Tibial nerve (tissue), 4 donors: Measurements from ENCODE around the gene LCE1F. TPM values are rescaled to one million over a fixed set of nuclear protein-coding genes. Genes with fewer than 3 reads are reported as not detected.

ENCODE experiments used
- DNase-seq, 2 donors: peaks; one replicate each; pipeline ENCODE4 v3.0.0-alpha.2; 2019; ENCODE audit warnings: low spot score in 2 of 2
- H3K27ac ChIP-seq, 4 donors: fragments of 200-600 bp; sonication (generic) in 3 of 4; one replicate each; pipeline ENCODE4 v1.5.1; 2017 to 2019; ENCODE audit warnings: mild to moderate bottlenecking in 1 of 4
- H3K27me3 ChIP-seq, 2 donors: fragments of 200-600 bp; sonication (generic) in 1 of 2; one replicate each; pipeline versions ENCODE4 v1.5.1 to v1.6.0; 2017 to 2019
- H3K36me3 ChIP-seq, 3 donors: fragments of 200-600 bp; sonication (generic); one replicate each; pipeline ENCODE4 v1.5.1; 2018 to 2019
- H3K4me1 ChIP-seq, 4 donors: fragments of 200-600 bp; sonication (generic) in 3 of 4; one replicate each; pipeline ENCODE4 v1.5.1; 2017 to 2019
- H3K4me3 ChIP-seq, 4 donors: fragments of 200-600 bp; sonication (generic) in 3 of 4; one replicate each; pipeline ENCODE4 v1.5.1; 2017 to 2019; ENCODE audit warnings: mild to moderate bottlenecking in 1 of 4, moderate library complexity in 1 of 4
- H3K9me3 ChIP-seq, 4 donors: fragments of 200-600 bp; sonication (generic) in 3 of 4; one replicate each; pipeline ENCODE4 v1.5.1; 2017 to 2019
- EP300 ChIP-seq, 2 donors: sonication (generic); formaldehyde crosslinking; IDR thresholded peaks; one replicate each; pipeline ENCODE4 v1.6.1; 2017; ENCODE audit warnings: antibody characterized with exemption in 2 of 2, mild to moderate bottlenecking in 1 of 2
- POLR2A ChIP-seq, 2 donors: fragments of 450-650 bp; IDR thresholded peaks; one replicate each; pipeline ENCODE4 v1.6.1; 2017; ENCODE audit warnings: antibody characterized with exemption in 2 of 2, mild to moderate bottlenecking in 2 of 2, moderate library complexity in 2 of 2
- WGBS, 2 donors: methylation state at CpG; one replicate each; pipeline ENCODE4 v1.1.5; 2018; 5-methylcytosine and 5-hydroxymethylcytosine counted together
- total RNA-seq, 4 donors: library from RNA; depleted of rRNA; stranded (reverse); fragments of >200 nt; gene quantifications; one replicate each; pipeline ENCODE4 v1.1.0, GENCODE V29; 2016
- TF ChIP-seq, protein P1 (sequence below), 5 experiments: fragments of 200-600 bp in 3 of 5; fragments of 450-650 bp in 2 of 5; sonication (generic) in 3 of 5; IDR thresholded peaks; one replicate each; pipeline ENCODE4 v1.5.1; 2016 to 2019; ENCODE audit warnings: antibody characterized with exemption in 5 of 5, mild to moderate bottlenecking in 3 of 5, moderate library complexity in 2 of 5

Gene LCE1F
- total RNA-seq, 4 donors from 2014 or later = not detected

DNA sequence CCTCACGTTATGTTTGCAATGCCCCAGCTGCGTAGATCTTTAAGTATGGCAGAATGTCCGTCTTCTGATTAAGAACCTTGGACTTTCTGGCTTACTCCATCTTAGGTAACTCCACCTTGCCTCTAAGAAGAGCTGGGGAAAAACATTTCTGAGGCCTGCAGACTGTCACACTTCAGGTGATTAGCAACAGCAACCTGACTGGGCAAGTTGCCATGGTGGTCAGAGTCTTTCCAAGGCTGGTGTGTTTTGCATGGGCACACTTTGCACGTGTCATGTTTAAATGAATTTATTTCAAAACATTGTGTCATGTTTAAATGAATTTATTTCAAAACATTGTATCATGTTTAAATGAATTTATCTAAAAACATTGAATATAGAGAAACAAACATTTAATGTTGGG is 16.3 kb upstream of the LCE1F start:
- H3K27me3 ChIP-seq = no peaks in the 10 kb centered on the region
- H3K4me3 ChIP-seq = no peak overlapping the region
- WGBS, 2 donors = 76 to 88% methylated on average over 4 of the region's 4 CpGs
- TF ChIP-seq EP300 (IDR thresholded peaks at IDR 0.05) = no peak
- TF ChIP-seq POLR2A (IDR thresholded peaks at IDR 0.05) = no peak
- no peak for DNase-seq
- no peaks in the 10 kb centered on the region for H3K4me1 ChIP-seq
- no peak overlapping the region for H3K27ac ChIP-seq
- H3K9me3 ChIP-seq = no peaks in the 10 kb centered on the region
- no peaks in the 10 kb centered on the region for H3K36me3 ChIP-seq

DNA sequence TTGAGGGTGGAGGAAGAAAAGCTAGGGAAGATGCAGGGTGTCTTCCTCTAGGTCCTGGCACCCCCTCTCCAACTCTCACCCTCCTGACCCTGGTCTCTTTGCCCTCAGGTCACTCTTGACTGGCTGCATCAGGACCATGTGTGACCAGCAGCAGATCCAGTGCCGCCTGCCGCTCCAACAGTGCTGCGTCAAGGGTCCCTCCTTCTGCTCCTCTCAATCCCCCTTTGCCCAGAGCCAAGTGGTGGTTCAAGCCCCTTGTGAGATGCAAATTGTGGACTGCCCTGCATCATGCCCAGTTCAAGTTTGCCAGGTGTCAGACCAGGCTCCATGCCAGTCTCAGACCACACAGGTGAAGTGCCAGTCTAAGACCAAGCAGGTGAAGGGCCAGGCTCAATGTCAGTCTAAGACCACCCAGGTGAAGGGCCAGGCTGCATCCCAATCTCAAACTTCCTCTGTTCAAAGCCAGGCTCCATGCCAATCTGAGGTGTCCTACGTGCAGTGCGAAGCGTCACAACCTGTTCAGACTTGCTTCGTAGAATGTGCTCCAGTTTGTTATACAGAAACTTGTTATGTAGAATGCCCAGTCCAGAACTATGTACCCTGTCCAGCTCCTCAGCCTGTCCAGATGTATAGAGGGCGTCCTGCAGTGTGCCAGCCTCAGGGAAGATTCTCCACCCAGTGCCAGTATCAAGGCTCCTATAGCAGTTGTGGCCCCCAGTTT is 15.3 kb upstream of the LCE1F start:
- no peaks in the 10 kb centered on the region for H3K36me3 ChIP-seq
- no peaks in the 10 kb centered on the region for H3K9me3 ChIP-seq
- H3K4me1 ChIP-seq = no peaks in the 10 kb centered on the region
- H3K4me3 ChIP-seq = no peak overlapping the region
- H3K27ac ChIP-seq = no peak overlapping the region
- DNase-seq = no peak
- TF ChIP-seq EP300 (IDR thresholded peaks at IDR 0.05) (no peak), POLR2A (IDR thresholded peaks at IDR 0.05) (no peak)
- TF ChIP-seq, protein P1, sequence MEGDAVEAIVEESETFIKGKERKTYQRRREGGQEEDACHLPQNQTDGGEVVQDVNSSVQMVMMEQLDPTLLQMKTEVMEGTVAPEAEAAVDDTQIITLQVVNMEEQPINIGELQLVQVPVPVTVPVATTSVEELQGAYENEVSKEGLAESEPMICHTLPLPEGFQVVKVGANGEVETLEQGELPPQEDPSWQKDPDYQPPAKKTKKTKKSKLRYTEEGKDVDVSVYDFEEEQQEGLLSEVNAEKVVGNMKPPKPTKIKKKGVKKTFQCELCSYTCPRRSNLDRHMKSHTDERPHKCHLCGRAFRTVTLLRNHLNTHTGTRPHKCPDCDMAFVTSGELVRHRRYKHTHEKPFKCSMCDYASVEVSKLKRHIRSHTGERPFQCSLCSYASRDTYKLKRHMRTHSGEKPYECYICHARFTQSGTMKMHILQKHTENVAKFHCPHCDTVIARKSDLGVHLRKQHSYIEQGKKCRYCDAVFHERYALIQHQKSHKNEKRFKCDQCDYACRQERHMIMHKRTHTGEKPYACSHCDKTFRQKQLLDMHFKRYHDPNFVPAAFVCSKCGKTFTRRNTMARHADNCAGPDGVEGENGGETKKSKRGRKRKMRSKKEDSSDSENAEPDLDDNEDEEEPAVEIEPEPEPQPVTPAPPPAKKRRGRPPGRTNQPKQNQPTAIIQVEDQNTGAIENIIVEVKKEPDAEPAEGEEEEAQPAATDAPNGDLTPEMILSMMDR (IDR thresholded peaks at IDR 0.05) = no peak
- H3K27me3 ChIP-seq = no peaks in the 10 kb centered on the region
- 81 to 97% methylated on average over 8 of the region's 8 CpGs for WGBS, 2 donors

DNA sequence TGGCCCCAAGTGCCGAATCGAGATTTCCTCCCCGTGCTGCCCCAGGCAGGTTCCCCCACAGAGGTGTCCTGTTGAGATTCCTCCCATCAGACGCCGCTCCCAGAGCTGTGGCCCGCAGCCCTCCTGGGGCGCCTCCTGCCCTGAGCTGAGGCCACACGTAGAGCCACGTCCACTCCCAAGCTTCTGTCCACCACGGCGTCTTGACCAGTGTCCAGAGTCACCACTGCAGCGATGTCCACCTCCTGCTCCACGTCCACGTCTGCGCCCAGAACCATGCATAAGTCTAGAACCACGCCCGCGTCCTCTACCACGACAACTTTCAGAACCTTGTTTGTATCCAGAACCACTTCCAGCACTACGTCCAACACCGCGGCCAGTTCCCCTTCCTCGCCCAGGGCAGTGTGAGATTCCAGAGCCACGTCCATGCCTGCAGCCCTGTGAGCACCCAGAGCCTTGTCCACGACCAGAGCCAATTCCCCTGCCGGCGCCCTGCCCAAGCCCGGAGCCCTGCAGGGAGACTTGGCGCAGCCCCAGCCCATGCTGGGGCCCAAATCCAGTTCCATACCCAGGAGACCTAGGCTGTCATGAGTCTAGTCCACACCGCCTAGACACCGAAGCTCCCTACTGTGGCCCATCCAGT is 14.3 kb upstream of the LCE1F start:
- H3K36me3 ChIP-seq = no peaks in the 10 kb centered on the region
- TF ChIP-seq EP300 (IDR thresholded peaks at IDR 0.05) = no peak
- TF ChIP-seq, protein P1 (IDR thresholded peaks at IDR 0.05) = no peak
- TF ChIP-seq POLR2A (IDR thresholded peaks at IDR 0.05) = no peak
- no peak overlapping the region for H3K4me3 ChIP-seq
- WGBS, 2 donors = 93% methylated on average over 27 to 28 of the region's 31 CpGs
- H3K9me3 ChIP-seq = no peaks in the 10 kb centered on the region
- no peaks in the 10 kb centered on the region for H3K27me3 ChIP-seq
- H3K27ac ChIP-seq = no peak overlapping the region
- DNase-seq = no peak
- no peaks in the 10 kb centered on the region for H3K4me1 ChIP-seq

DNA sequence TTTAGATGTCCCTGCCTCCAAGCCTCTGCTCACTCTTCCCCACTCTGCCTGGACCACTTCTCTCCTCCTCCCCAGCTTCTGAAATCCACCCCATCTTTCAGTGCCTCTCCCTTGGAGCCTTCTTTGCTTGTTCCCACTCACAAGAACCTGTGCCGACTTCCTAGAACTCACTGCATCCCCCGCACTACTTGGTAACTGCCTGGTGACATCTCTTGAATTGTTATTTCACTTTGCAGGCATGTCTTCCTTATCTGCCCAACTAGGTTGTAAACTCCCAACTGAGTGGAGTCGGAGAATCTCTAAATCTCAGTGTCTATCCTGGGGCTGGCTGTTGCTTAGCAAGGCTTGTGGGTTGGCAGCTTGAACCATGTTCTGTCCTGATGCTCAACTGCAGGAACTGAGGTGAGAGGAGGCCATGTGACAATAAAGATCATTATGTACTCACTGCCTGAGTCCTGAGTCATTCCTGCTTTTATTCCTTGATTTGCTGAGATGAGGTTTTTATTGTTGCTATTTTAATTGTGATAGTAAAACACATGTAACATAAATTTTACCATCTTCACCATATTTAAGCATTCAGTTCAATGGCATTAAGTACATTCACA is 13.2 kb upstream of the LCE1F start:
- no peaks in the 10 kb centered on the region for H3K9me3 ChIP-seq
- no peak overlapping the region for H3K4me3 ChIP-seq
- WGBS, 2 donors = 83 to 85% methylated on average over 3 of the region's 3 CpGs
- TF ChIP-seq, protein P1 (IDR thresholded peaks at IDR 0.05) = no peak
- TF ChIP-seq EP300 (IDR thresholded peaks at IDR 0.05) (no peak), POLR2A (IDR thresholded peaks at IDR 0.05) (no peak)
- no peaks in the 10 kb centered on the region for H3K4me1 ChIP-seq
- H3K27ac ChIP-seq = no peak overlapping the region
- no peaks in the 10 kb centered on the region for H3K36me3 ChIP-seq
- DNase-seq = no peak
- H3K27me3 ChIP-seq = no peaks in the 10 kb centered on the region

DNA sequence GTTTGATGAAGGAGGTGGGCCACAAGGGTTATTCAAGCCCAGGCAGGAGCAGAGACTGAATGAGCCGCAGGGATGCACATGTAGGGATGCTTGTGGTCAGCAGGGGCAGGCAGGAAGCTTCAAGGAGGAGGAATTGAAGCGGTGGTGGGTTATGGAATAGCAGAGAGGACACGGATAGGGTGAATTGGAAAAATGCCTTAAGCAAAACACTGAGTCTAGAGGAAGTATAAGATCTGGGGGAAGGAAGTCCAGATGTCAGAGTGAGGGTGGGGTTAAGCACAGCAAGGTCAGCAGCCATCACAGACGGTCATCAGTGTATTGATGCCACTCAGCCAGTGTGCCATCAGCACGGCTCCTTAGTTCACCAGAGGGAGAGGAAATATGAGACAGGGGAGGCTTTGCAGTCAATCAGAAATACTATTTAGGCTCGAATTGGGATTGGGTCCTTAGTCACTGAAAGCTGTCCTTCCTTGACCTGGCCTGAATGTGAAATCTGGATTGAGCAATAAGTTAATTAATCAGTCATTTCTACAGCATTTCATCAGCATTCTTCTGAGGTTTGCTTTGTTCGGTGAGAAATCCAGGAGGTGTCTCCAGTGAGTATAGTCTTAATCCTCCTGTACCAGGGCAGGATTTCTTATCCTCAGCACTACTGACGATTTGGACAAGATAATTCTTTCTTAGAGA is 6.0 kb upstream of the LCE1F start:
- H3K27me3 ChIP-seq = no peaks in the 10 kb centered on the region
- 56 to 63% methylated on average over 8 of the region's 8 CpGs for WGBS, 2 donors
- H3K9me3 ChIP-seq = peaks cover 0 to 3% (median 0%) of the 10 kb centered on the region in 4 donors
- no peak for DNase-seq
- TF ChIP-seq, protein P1 (IDR thresholded peaks at IDR 0.05) = no peak
- no peak for TF ChIP-seq POLR2A (IDR thresholded peaks at IDR 0.05)
- no peak for TF ChIP-seq EP300 (IDR thresholded peaks at IDR 0.05)
- H3K4me3 ChIP-seq = no peak overlapping the region
- H3K27ac ChIP-seq = no peak overlapping the region
- H3K36me3 ChIP-seq = no peaks in the 10 kb centered on the region
- no peaks in the 10 kb centered on the region for H3K4me1 ChIP-seq
